H1 (cell line): ENCODE measurements around the gene CAMTA1.

Source experiments
- CEBPB ChIP-seq: IDR thresholded peaks from 2 replicates; pipeline ENCODE4 v1.6.1; 2012; ENCODE audit warnings: low read depth, low read length
- CREB1 ChIP-seq: IDR thresholded peaks from 2 replicates; pipeline ENCODE4 v1.6.1; 2012; ENCODE audit warnings: inconsistent platforms
- CTCF ChIP-seq, 3 experiments: IDR thresholded peaks; 1 replicate in 2 of 3; 2 replicates in 1 of 3; pipeline versions ENCODE4 v1.5.1 to v1.6.1; 2011; ENCODE audit warnings: low read length in 3 of 3, mild to moderate bottlenecking in 3 of 3, inconsistent platforms in 2 of 3, low read depth in 1 of 3, moderate library complexity in 1 of 3; ENCODE audit not compliant: insufficient read depth in 1 of 3; ENCODE audit errors: control extremely low read depth in 1 of 3
- TAF7 ChIP-seq: optimal IDR thresholded peaks from 2 replicates; pipeline ENCODE3; 2011; ENCODE audit warnings: low read depth, mild to moderate bottlenecking, inconsistent platforms, low read length, moderate library complexity, borderline replicate concordance
- USF2 ChIP-seq: IDR thresholded peaks from 2 replicates; pipeline ENCODE4 v1.6.1; 2011; ENCODE audit warnings: low read length, improper control_type of control experiment
- TF ChIP-seq, protein P1 (sequence below): IDR thresholded peaks from 2 replicates; pipeline ENCODE4 v1.6.1; 2011; ENCODE audit warnings: low read depth, mild to moderate bottlenecking, low read length; ENCODE audit not compliant: insufficient read depth

- TF ChIP-seq CTCF (IDR thresholded peaks at IDR 0.05; ENCODE audit: control extremely low read depth in 1 of 3, insufficient read depth in 1 of 3, low read depth in 1 of 3, low read length in 3 of 3) (no peak), TAF7 (no peak), CEBPB (no peak), CREB1 (no peak), USF2 (no peak)
- TF ChIP-seq, protein P1, sequence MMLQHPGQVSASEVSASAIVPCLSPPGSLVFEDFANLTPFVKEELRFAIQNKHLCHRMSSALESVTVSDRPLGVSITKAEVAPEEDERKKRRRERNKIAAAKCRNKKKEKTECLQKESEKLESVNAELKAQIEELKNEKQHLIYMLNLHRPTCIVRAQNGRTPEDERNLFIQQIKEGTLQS = no peak
These were observed 691.8 kb downstream of the CAMTA1 start for GRCh38 chr1:7476861-7477547.
